Peyer's patch (tissue), 4 donors: ENCODE measurements around the gene RBMS1.

Experiments used
- CTCF ChIP-seq, 6 experiments: fragments of 450-650 bp in 4 of 6; fragments of 200-600 bp in 2 of 6; sonication (generic) in 1 of 6; IDR thresholded peaks; one replicate each; pipeline ENCODE4 v1.5.1; 2017 to 2019; ENCODE audit warnings: antibody characterized with exemption in 6 of 6, mild to moderate bottlenecking in 3 of 6, moderate library complexity in 1 of 6
- POLR2A ChIP-seq, 2 donors: fragments of 450-650 bp; IDR thresholded peaks; one replicate each; pipeline ENCODE4 v1.5.1; 2017; ENCODE audit warnings: antibody characterized with exemption in 2 of 2, mild to moderate bottlenecking in 2 of 2, moderate library complexity in 2 of 2

- TF ChIP-seq CTCF (IDR thresholded peaks at IDR 0.05): peak in 4 of 6 experiments; percentile 16 to 34 (median 30)
- no peak for TF ChIP-seq POLR2A (IDR thresholded peaks at IDR 0.05)
These were observed 140.4 kb downstream of the RBMS1 start for GRCh38 chr2:160353166-160353565.
